ENCODE results near the gene CDK17.
A peak's percentile ranks its signal among the peaks of the same experiment; 100 is the strongest.
"Not testable (repeated sequence)": the region's sequence is repeated elsewhere in the genome, so short reads cannot be mapped to it uniquely, and the experiment has no call there.

The CDK17 gene

DNA sequence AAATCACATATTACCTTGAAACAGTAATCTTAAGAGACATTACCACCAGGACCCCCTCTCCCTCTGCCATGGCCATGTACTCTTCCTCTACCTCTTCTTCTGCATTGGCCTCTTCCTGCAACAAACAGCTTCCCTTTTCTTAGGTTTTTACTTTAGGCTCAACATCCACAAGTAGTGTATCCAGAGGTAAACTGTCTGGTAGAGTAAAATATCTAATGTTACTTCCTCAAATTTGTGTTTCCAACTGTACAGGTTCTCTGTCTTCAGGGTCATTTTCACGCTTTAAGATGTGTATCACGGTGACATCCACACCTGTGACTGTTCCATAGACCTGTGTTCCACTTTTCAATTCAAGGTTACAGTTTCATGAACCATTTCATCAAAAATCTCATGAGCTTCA, 13.4 kb downstream of the CDK17 start:
- no peak for DNase-seq

DNA sequence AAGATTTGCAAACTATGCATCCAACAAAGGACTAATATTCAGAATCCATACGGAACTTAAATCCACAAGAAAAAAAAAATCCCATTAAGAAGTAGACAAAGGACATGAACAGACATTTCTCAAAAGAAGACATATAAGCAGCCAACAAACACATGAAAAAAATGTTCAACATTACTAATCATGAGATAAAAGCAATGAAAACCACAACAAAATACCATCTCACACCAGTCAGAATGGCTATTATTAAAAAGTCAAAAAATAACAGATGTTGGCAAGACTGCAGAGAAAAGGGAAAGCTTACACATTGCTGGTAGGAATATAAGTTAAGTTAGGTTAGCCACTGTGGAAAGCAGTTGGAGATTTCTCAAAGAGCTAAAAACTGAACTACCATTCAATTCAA, 16.2 kb downstream of the CDK17 start:
- no peak for DNase-seq

DNA sequence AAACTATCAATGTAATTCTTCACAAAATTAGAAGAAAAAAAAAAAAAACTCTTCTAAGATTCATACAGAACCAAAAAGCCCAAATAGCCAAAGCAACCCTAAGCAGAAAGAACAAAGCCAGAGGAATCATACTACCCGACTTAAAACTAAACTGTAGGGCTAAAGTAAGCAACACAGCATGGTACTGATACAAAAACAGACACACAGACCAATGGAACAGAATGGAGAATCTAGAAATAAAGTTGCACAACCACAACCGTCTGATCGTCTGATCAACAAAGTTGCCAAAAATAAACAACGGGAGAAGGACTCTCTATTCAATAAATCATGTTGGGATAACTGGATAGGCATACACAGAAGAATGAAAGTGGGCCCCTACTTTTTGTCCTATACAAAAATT, 16.9 kb downstream of the CDK17 start:
- DNase-seq = no peak

GRCh38 chr12:96379743-96380142, 20.5 kb downstream of the CDK17 start:
- not testable (repeated sequence) for DNase-seq

- no peak for DNase-seq
Observed at GRCh38 chr12:96378319-96378718, 21.9 kb downstream of the CDK17 start.

- DNase-seq = no peak
Observed at GRCh38 chr12:96376865-96377264, 23.4 kb downstream of the CDK17 start.

- no peak for DNase-seq
Observed at GRCh38 chr12:96375841-96376604, 24.2 kb downstream of the CDK17 start.

- DNase-seq = no peak
Observed at GRCh38 chr12:96375170-96375569, 25.1 kb downstream of the CDK17 start.

DNA sequence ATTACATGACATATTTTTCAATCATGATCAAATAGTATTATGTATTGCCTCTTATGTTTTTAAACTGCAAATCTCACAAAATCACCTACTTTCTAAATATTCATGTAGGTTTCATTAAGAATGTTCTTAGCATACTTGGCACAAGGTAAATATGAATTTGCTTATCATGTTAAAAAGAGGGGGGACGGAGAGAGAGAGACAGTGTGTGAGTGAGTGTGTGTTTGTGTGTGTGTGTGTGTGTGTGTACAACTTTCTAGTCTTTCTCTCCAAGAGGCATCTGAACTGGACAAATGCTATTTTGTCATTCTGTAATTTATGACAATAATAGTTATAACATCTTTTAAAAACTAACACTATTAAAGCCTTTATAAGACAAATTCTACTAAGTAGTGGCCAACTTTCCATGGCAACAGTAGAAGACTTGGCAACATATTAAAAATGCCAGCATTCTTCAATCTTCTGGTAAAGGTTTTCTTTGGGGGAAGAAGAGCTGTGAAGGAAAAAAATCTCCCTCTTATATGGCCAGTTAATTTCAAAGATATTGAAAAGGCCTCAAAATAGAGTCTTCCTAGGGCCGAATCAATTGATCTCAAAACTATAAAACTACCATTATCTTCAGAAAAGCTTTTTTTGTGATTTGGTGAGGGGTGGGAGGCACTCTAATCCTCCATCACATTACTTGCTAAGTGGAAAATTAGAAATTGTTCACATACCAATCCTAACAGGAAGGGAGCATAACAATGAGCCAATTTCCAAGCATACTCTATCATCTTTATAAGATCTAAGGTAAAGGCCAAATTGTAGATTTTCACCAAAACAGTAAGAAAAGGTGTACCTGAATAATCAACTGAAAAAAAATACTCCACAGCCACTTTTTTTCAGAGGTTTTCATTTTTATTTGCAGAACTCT, 28.2 kb downstream of the CDK17 start:
- DNase-seq = no peak

GRCh38 chr12:96371138-96371789, 29.0 kb downstream of the CDK17 start:
- no peak for DNase-seq

- DNase-seq = no peak
Observed at GRCh38 chr12:96368687-96369086, 31.6 kb downstream of the CDK17 start.

GRCh38 chr12:96368233-96368632, 32.0 kb downstream of the CDK17 start:
- DNase-seq = peak; percentile 70

GRCh38 chr12:96366381-96366654, 33.9 kb downstream of the CDK17 start:
- DNase-seq = no peak

DNA sequence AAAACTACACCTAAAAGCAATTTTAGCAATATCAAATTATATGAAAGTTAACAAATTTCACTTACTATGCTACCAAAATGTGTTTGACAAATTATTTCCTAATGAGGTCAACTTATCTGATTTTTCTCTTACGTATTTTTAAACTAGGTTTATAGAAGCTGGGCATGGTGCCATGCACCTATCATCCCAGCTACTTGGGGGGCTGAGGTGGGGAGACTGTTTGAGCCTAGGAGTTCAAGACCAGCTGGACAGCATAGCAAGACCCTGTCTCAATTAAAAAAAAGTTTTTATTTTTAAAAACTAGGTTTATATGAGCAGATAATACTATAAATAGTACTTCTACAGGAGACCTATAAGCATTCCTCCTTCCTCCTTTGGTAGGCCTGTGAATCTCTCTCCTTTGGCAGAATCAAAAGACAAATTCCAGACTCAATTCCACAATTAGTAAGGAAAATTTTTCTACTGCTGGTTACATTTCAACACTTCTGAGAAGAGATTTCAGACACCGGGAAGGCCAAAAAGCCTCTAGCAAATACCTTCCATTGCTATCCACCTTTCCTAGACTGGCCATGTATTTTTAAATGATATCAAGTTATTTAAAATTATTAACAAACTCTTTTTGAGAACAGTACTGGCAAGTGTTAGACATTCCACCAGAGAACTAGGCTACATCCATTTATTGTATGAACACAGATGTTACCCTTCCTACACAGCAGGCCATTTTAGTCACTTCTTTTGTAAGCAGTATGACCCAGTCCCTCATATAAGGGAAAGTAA, 34.4 kb downstream of the CDK17 start:
- DNase-seq = no peak

DNA sequence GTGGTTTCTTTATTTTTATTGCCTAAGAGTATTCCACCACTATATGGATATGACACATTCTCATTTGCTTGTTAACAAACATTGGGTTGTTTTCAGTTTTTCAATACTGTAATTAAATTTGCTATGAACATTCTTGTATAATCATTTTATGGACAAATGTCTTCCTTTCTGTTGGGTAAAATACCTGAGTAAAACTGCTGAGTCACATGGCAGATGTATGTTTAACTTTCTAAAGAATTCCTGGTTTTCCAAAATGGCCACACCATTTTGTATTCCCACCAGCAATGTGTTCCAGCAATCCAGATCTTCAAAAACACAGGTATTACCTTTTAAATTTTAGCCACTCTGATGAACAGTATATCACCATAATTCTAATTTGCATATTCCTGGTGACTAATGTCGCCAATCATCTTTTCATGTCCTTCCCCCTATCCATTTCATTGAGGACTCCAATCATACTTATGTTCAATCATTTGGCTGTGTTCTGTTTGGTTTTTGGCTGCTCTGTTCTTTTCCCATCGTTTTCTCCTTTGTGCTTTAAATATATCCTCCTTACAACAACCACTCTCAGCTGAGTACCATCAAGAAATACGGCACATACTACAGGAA, 36.0 kb downstream of the CDK17 start:
- no peak for DNase-seq

GRCh38 chr12:96361074-96361473, 39.2 kb downstream of the CDK17 start:
- DNase-seq = no peak

GRCh38 chr12:96360550-96360949, 39.7 kb downstream of the CDK17 start:
- no peak for DNase-seq

- no peak for DNase-seq
Observed at GRCh38 chr12:96359328-96359727, 40.9 kb downstream of the CDK17 start.

DNA sequence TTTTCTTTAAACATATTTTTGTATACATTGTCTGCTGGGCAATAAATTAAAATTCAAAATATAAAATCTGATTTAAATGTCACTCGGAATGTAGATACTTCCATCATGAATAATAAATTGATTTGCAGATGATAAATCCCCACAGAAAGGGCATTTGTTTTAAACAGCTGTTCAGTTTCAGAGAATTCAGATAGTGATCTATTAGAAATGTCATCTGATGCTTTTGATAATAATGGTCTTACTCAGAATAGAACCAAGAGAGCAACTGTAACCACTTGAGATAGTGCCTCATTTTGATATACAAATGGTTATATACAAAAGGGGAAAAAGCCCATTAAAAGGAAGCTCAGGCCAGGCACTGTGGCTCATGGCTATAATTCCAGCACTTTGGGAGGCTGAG, 43.4 kb downstream of the CDK17 start:
- DNase-seq = no peak

- no peak for DNase-seq
Observed at GRCh38 chr12:96354844-96355534, 45.2 kb downstream of the CDK17 start.

GRCh38 chr12:96354326-96354725, 45.9 kb downstream of the CDK17 start:
- no peak for DNase-seq

Data from right hindlimb (tissue), 1 donor.